WERI-Rb-1 (cell line): ENCODE results near the gene FKBP3.

Experiments used
- DNase-seq: peaks from one replicate; pipeline ENCODE4 v3.0.0-alpha.2; 2020
- H3K27ac ChIP-seq: fragments of 250-450 bp; sonication (Bioruptor Pico); 2 replicates; pipeline ENCODE4 v1.5.1; 2020; ENCODE audit warnings: mild to moderate bottlenecking, moderate library complexity
- H3K27me3 ChIP-seq: fragments of 250-450 bp; sonication (Bioruptor Pico); 2 replicates; pipeline ENCODE4 v1.5.1; 2021; ENCODE audit warnings: mild to moderate bottlenecking, low read depth, moderate library complexity; ENCODE audit not compliant: insufficient read depth, severe bottlenecking
- H3K36me3 ChIP-seq: fragments of 250-450 bp; sonication (Bioruptor Pico); 2 replicates; pipeline ENCODE4 v1.5.1; 2020; ENCODE audit warnings: mild to moderate bottlenecking, moderate library complexity
- H3K4me3 ChIP-seq: 2 replicates; pipeline ENCODE4 v1.5.1; 2011; ENCODE audit warnings: low read depth, mild to moderate bottlenecking, control low read depth, low read length
- H3K9me3 ChIP-seq: fragments of 250-450 bp; sonication (Bioruptor Pico); 2 replicates; pipeline ENCODE4 v1.5.1; 2021; ENCODE audit warnings: mild to moderate bottlenecking, moderate library complexity; ENCODE audit not compliant: severe bottlenecking
- TF ChIP-seq, protein P1 (sequence below): IDR thresholded peaks from 2 replicates; pipeline ENCODE4 v1.5.1; 2011; ENCODE audit warnings: low read depth, mild to moderate bottlenecking, control low read depth, inconsistent platforms, low read length

Gene FKBP3

GRCh38 chr14:45068396-45068795 lies 65.9 kb downstream of the FKBP3 start:
- Histone ChIP-seq H3K36me3 (no peaks in the 10 kb centered on the region), H3K4me3 (no peak overlapping the region), H3K27me3 (no peaks in the 10 kb centered on the region), H3K9me3 (no peaks in the 10 kb centered on the region), H3K27ac (no peak overlapping the region)
- DNase-seq, result no peak
- TF ChIP-seq, protein P1, sequence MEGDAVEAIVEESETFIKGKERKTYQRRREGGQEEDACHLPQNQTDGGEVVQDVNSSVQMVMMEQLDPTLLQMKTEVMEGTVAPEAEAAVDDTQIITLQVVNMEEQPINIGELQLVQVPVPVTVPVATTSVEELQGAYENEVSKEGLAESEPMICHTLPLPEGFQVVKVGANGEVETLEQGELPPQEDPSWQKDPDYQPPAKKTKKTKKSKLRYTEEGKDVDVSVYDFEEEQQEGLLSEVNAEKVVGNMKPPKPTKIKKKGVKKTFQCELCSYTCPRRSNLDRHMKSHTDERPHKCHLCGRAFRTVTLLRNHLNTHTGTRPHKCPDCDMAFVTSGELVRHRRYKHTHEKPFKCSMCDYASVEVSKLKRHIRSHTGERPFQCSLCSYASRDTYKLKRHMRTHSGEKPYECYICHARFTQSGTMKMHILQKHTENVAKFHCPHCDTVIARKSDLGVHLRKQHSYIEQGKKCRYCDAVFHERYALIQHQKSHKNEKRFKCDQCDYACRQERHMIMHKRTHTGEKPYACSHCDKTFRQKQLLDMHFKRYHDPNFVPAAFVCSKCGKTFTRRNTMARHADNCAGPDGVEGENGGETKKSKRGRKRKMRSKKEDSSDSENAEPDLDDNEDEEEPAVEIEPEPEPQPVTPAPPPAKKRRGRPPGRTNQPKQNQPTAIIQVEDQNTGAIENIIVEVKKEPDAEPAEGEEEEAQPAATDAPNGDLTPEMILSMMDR, result no peak

DNA sequence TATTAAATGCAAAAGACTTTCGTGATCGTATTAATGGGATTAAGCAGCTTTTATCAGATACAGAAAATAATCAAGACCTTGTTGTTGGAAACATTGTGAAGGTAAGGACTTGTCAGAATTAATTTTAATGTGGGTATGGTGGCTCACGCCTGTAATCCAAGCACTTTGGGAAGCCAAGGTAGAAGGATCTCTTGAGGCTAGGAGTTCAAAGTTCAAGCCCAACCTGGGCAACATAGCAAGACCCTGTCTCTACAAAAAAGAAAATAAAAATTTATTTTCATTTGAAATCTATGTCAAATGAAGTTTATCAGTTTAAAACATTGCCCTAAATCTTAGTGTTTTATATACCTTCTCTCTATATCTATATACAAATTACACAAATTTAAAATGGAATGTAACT lies 67.6 kb downstream of the FKBP3 start:
- Histone ChIP-seq H3K27ac (no peak overlapping the region), H3K9me3 (no peaks in the 10 kb centered on the region), H3K36me3 (no peaks in the 10 kb centered on the region), H3K27me3 (no peaks in the 10 kb centered on the region), H3K4me3 (no peak overlapping the region)
- DNase-seq, result no peak
- TF ChIP-seq, protein P1, result no peak

- H3K4me3 ChIP-seq, result no peak overlapping the region
- DNase-seq, result no peak
- no peak overlapping the region for H3K27ac ChIP-seq
- H3K27me3 ChIP-seq, result no peaks in the 10 kb centered on the region
- no peaks in the 10 kb centered on the region for H3K9me3 ChIP-seq
- TF ChIP-seq, protein P1, result no peak
- H3K36me3 ChIP-seq, result no peaks in the 10 kb centered on the region
These were observed 68.3 kb downstream of the FKBP3 start for GRCh38 chr14:45065956-45066355.
